Dendritic cell treated with granulocyte-macrophage colony-stimulating factor and Interleukin-4, amounts not matched to agents 40 ng/mL and 50 ng/mL, for 4 days (primary cell): Measurements from ENCODE around the gene ANKRD12.
"Not testable (repeated sequence)": the region's sequence is repeated elsewhere in the genome, so short reads cannot be mapped to it uniquely, and the experiment has no call there.

Experiments used
- H3K27ac Mint-ChIP-seq: one replicate; pipeline ENCODE4 v1.8.0; 2022; ENCODE audit warnings: mild to moderate bottlenecking, mixed read lengths
- H3K27me3 Mint-ChIP-seq: one replicate; pipeline ENCODE4 v1.8.0; 2022; ENCODE audit warnings: mild to moderate bottlenecking, mixed read lengths
- H3K36me3 Mint-ChIP-seq: one replicate; pipeline ENCODE4 v1.8.0; 2022; ENCODE audit warnings: low read depth, mixed read lengths
- H3K4me1 Mint-ChIP-seq: one replicate; pipeline ENCODE4 v1.8.0; 2022; ENCODE audit warnings: low read depth, mixed read lengths
- H3K4me3 Mint-ChIP-seq: one replicate; pipeline ENCODE4 v1.8.0; 2022; ENCODE audit warnings: mild to moderate bottlenecking, moderate library complexity, mixed read lengths
- H3K9me3 Mint-ChIP-seq: one replicate; pipeline ENCODE4 v1.8.0; 2022; ENCODE audit warnings: mixed read lengths
- intact Hi-C: fragments of 100-400 bp; cut with micrococcal nuclease; formaldehyde crosslinking; loops from one replicate; pipeline ENCODE4 v1.15.0; 2022

The ANKRD12 gene

DNA sequence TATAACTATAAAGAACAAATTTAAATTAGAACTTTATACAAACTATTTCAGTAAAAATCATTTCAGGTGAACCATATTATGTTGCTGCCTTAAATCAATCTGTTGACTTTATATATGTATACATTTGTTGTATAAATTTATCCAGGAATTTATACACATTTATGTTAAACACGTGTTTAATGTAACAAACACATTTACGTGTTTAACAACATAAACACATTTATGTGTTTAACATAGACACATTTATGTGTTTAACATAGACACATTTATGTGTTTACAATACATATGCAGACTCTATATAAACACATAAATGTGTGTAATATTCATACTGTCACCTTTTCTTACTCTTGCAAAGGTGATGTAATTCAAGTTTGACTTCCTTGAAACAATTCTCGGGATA is 122.6 kb downstream of the ANKRD12 start:
- no peaks in the 10 kb centered on the region for H3K27me3 Mint-ChIP-seq
- peaks cover 79% of the 10 kb centered on the region for H3K36me3 Mint-ChIP-seq
- H3K27ac Mint-ChIP-seq = no peak overlapping the region
- intact Hi-C loops = no loop called here
- H3K4me3 Mint-ChIP-seq = no peak overlapping the region
- H3K9me3 Mint-ChIP-seq = peaks cover 20% of the 10 kb centered on the region
- H3K4me1 Mint-ChIP-seq = peaks cover 10% of the 10 kb centered on the region

DNA sequence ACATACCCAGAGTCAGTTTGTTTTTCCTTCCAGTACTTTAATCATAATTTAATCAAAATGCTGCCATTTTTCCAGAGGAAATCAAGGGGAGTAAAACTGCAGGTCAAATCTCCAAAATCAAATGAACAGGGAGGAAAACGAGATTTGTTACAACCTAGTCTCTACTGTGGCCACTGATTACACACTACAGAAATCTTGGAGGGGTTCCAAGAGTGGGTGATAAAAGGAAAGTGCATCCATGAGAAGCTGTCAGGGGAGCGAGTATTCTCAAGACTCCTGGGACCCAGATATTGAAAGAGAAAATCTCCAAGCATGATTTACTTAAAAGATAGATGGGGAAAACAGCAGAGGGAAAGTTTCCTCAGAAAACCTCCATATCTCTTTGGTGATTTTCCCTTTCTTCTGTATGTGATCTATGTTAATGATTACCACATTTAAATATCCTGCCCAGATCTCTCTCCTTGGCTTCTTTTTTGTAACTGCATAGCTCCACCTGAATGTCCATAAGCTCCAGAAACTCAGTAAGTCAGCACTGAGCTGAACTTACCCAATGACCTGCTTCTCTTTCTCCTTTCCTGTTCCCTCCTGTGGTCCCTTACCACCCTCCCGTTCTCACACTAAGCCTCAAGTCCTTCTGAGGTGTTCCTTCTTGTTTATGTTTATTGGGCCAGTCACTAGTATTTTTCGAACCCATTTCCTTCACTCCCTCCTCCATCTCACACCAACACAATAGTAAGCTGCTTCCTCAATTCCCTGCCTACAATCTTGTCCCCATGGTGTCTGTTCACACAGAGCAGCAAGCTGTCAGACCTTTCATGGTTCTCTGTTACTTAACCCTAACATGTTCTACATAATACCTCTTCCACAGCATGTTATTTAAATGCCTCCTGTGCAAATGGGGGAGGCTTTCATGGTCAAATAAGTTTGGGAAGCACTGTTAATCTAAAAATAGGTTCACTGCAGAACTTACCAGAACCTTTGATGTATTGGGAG is 124.1 kb downstream of the ANKRD12 start:
- H3K27me3 Mint-ChIP-seq = no peaks in the 10 kb centered on the region
- H3K4me1 Mint-ChIP-seq = peaks cover under 1% of the 10 kb centered on the region
- H3K36me3 Mint-ChIP-seq = peaks cover 79% of the 10 kb centered on the region
- H3K9me3 Mint-ChIP-seq = peaks cover 15% of the 10 kb centered on the region
- intact Hi-C loops = no loop called here
- no peak overlapping the region for H3K27ac Mint-ChIP-seq
- H3K4me3 Mint-ChIP-seq = no peak overlapping the region

GRCh38 chr18:9263264-9263663 is 126.7 kb downstream of the ANKRD12 start:
- Mint-ChIP-seq H3K27me3 (no peaks in the 10 kb centered on the region), H3K4me1 (peaks cover 10% of the 10 kb centered on the region), H3K9me3 (peaks cover 24% of the 10 kb centered on the region), H3K27ac (no peak overlapping the region), H3K4me3 (no peak overlapping the region), H3K36me3 (peaks cover 78% of the 10 kb centered on the region)
- intact Hi-C loops = no loop called here

DNA sequence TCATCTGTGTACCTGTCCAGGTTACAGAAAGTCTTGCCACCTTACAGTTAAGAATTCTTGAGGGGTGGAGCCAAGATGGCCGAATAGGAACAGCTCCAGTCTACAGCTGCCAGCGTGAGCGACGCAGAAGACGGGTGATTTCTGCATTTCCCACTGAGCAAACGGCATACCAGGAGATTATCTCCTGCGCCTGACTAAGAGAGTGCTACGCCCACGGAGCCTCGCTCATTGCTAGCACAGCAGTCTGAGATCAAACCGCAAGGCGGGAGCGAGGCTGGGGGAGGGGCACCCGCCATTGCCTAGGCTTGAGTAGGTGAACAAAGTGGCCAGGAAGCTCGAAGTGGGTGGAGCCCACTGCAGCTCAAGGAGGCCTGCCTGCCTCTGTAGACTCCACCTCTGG is 128.2 kb downstream of the ANKRD12 start:
- H3K27me3 Mint-ChIP-seq, H3K4me3 Mint-ChIP-seq, H3K27ac Mint-ChIP-seq, intact Hi-C loops: not testable (repeated sequence)
- peaks cover 10% of the 10 kb centered on the region for H3K4me1 Mint-ChIP-seq
- peaks cover 24% of the 10 kb centered on the region for H3K9me3 Mint-ChIP-seq
- peaks cover 81% of the 10 kb centered on the region for H3K36me3 Mint-ChIP-seq

DNA sequence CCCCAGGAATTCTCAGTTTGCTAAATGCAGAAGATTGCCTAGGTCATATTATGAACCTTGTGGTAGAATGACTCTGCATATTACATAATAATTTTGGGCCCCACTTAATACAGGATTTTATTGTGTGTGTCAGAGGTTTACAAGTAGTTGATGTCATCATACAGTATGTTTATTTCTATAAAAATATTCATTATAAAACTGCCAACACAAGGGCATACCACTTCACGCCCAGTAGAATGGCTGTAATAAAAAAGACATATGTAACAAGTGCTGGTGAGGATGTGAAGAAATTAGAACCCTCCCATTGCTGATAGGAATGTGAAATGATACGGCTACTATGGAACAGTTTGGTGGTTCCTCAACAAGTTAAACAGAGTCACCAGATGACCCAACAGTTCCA is 136.6 kb downstream of the ANKRD12 start:
- intact Hi-C loops = no loop called here
- H3K27ac Mint-ChIP-seq = no peak overlapping the region
- H3K4me3 Mint-ChIP-seq = no peak overlapping the region
- H3K27me3 Mint-ChIP-seq = no peaks in the 10 kb centered on the region
- peaks cover 5% of the 10 kb centered on the region for H3K4me1 Mint-ChIP-seq
- H3K36me3 Mint-ChIP-seq = peaks cover 78% of the 10 kb centered on the region
- no peaks in the 10 kb centered on the region for H3K9me3 Mint-ChIP-seq

DNA sequence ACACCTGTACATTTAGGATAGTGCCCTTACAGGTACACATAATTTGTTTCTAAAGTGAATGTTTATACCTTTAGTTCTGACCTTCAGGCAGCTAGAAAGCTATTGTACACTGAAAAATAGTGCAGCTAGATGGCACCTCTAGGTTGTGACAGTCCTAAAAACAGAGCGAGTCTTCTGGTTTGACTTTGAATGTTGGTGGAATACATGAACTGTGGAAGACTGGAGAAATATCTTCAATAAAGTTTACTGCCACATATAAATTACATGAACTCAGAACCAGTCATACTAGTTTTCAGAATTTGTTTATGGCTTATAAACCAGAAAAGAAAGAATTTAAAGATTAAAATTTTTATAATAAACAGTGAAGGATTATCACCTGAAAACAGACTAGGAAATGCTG is 139.3 kb downstream of the ANKRD12 start:
- H3K36me3 Mint-ChIP-seq = peaks cover 85% of the 10 kb centered on the region
- H3K27ac Mint-ChIP-seq = no peak overlapping the region
- peaks cover 5% of the 10 kb centered on the region for H3K4me1 Mint-ChIP-seq
- H3K4me3 Mint-ChIP-seq = no peak overlapping the region
- H3K27me3 Mint-ChIP-seq = no peaks in the 10 kb centered on the region
- intact Hi-C loops = no loop called here
- H3K9me3 Mint-ChIP-seq = no peaks in the 10 kb centered on the region

GRCh38 chr18:9278028-9278427 is 141.4 kb downstream of the ANKRD12 start:
- H3K27ac Mint-ChIP-seq = no peak overlapping the region
- no peaks in the 10 kb centered on the region for H3K9me3 Mint-ChIP-seq
- no peaks in the 10 kb centered on the region for H3K4me1 Mint-ChIP-seq
- intact Hi-C loops = no loop called here
- no peaks in the 10 kb centered on the region for H3K27me3 Mint-ChIP-seq
- H3K36me3 Mint-ChIP-seq = peaks cover 79% of the 10 kb centered on the region
- H3K4me3 Mint-ChIP-seq = no peak overlapping the region

GRCh38 chr18:9280849-9281248 is 144.3 kb downstream of the ANKRD12 start:
- Mint-ChIP-seq H3K27me3 (no peaks in the 10 kb centered on the region), H3K27ac (no peak overlapping the region), H3K4me1 (no peaks in the 10 kb centered on the region), H3K4me3 (no peak overlapping the region), H3K36me3 (peaks cover 69% of the 10 kb centered on the region), H3K9me3 (no peaks in the 10 kb centered on the region)
- intact Hi-C loops = no loop called here

DNA sequence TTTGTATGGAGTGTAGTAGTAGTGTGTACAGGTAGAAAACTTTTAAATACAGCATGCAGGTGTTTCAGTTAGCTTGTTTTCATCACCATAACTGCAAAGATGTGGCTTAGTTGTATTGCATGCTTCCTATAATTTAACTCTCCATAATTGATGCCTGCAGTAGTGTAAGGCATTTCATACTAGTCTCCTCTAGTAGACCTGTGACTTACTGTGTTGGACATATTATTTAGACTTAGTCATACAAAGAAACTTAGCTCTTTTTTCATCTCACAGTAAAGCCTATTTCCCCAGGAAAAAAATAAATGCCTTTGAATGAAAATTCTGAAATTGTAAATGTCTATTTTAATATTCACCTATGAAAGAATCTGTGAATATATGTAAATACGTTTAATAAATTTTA is 145.2 kb downstream of the ANKRD12 start:
- Mint-ChIP-seq H3K4me1 (no peaks in the 10 kb centered on the region), H3K27ac (no peak overlapping the region), H3K4me3 (no peak overlapping the region), H3K36me3 (peaks cover 66% of the 10 kb centered on the region), H3K9me3 (no peaks in the 10 kb centered on the region), H3K27me3 (no peaks in the 10 kb centered on the region)
- intact Hi-C loops = no loop called here

DNA sequence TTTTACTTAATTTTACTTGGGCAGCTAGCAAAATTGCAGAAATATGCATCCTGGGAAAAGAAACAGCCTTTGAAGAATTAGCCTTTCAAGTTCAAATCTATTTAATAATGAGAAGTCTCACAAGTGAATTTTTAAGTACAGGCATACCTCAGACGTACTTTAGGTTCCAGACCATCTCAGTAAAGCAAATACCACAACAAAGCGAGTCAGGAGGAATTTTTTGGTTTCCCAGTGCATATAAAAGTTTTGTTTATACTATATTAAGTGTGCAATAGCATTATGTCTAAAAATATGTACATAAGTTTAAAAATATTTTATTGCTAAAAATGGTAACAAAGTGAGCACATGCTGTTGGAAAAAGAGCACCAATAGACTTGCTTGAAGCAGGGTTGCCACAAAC is 147.2 kb downstream of the ANKRD12 start:
- Mint-ChIP-seq H3K36me3 (peaks cover 50% of the 10 kb centered on the region), H3K4me1 (no peaks in the 10 kb centered on the region), H3K27ac (no peak overlapping the region), H3K27me3 (no peaks in the 10 kb centered on the region), H3K9me3 (no peaks in the 10 kb centered on the region), H3K4me3 (no peak overlapping the region)
- intact Hi-C loops = no loop called here

- intact Hi-C loops = no loop called here
- H3K4me1 Mint-ChIP-seq = no peaks in the 10 kb centered on the region
- no peak overlapping the region for H3K4me3 Mint-ChIP-seq
Measured at GRCh38 chr18:9285604-9286003, 149.0 kb downstream of the ANKRD12 start.

GRCh38 chr18:9287036-9287435 is 150.5 kb downstream of the ANKRD12 start:
- Mint-ChIP-seq H3K36me3 (peaks cover 29% of the 10 kb centered on the region), H3K4me3 (no peak overlapping the region), H3K4me1 (no peaks in the 10 kb centered on the region), H3K27ac (no peak overlapping the region), H3K9me3 (peaks cover 3% of the 10 kb centered on the region), H3K27me3 (no peaks in the 10 kb centered on the region)
- intact Hi-C loops = no loop called here

More at GRCh38 chr18:9285604-9286003, 149.0 kb downstream of the ANKRD12 start:
- H3K36me3 Mint-ChIP-seq = peaks cover 35% of the 10 kb centered on the region
- H3K9me3 Mint-ChIP-seq = no peaks in the 10 kb centered on the region
- no peaks in the 10 kb centered on the region for H3K27me3 Mint-ChIP-seq
- no peak overlapping the region for H3K27ac Mint-ChIP-seq

- no peak overlapping the region for H3K27ac Mint-ChIP-seq
- no peak overlapping the region for H3K4me3 Mint-ChIP-seq
- peaks cover 29% of the 10 kb centered on the region for H3K9me3 Mint-ChIP-seq
- intact Hi-C loops = loop anchor here (2.0 kb wide), 1 partner anchor 63 kb away; no protein-coding TSS in a partner anchor
- H3K27me3 Mint-ChIP-seq = no peaks in the 10 kb centered on the region
- H3K36me3 Mint-ChIP-seq = peaks cover 26% of the 10 kb centered on the region
- no peaks in the 10 kb centered on the region for H3K4me1 Mint-ChIP-seq
Measured at GRCh38 chr18:9289698-9290097, 153.1 kb downstream of the ANKRD12 start.

DNA sequence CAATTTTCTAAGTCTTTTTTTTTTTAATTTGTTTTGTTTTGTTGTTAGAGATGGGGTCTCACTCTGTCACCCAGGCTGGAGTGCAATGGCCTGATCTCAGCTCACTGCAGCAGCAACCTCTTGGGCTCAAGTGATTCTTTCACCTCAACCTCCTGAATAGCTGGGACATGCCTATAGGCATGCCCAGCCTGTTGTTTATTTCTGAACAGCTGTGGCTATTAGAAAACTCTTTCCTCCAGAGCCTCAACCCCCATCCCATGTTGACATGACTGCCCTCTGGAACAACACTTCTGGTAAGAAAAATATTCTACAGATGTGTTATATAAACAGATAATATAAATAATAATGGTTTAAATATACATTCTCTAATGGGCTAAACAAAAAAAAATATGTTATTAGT is 153.6 kb downstream of the ANKRD12 start:
- H3K9me3 Mint-ChIP-seq = peaks cover 34% of the 10 kb centered on the region
- H3K4me3 Mint-ChIP-seq = no peak overlapping the region
- H3K4me1 Mint-ChIP-seq = no peaks in the 10 kb centered on the region
- H3K27ac Mint-ChIP-seq = no peak overlapping the region
- intact Hi-C loops = no loop called here
- no peaks in the 10 kb centered on the region for H3K27me3 Mint-ChIP-seq
- peaks cover 26% of the 10 kb centered on the region for H3K36me3 Mint-ChIP-seq

- H3K36me3 Mint-ChIP-seq = peaks cover 13% of the 10 kb centered on the region
Measured at GRCh38 chr18:9292047-9292446, 155.5 kb downstream of the ANKRD12 start.

More at GRCh38 chr18:9292047-9292446, 155.5 kb downstream of the ANKRD12 start:
- no peak overlapping the region for H3K4me3 Mint-ChIP-seq
- no peak overlapping the region for H3K27ac Mint-ChIP-seq
- no peaks in the 10 kb centered on the region for H3K27me3 Mint-ChIP-seq
- intact Hi-C loops = no loop called here
- H3K9me3 Mint-ChIP-seq = peaks cover 36% of the 10 kb centered on the region
- no peaks in the 10 kb centered on the region for H3K4me1 Mint-ChIP-seq
